HepG2 (cell line): ENCODE results near the gene TECRL. TPM values are rescaled to one million over a fixed set of nuclear protein-coding genes. Genes with fewer than 3 reads are reported as not detected.

Experiments
- ATAC-seq: fragments of 200-7000 bp; cut with Tn5 transposase; 3 replicates; pipeline ENCODE4 v1.9.1; 2020; ENCODE audit warnings: mild to moderate bottlenecking, moderate library complexity
- BruUV-seq: library from RNA; stranded (reverse); fragments of 400-500 nt; replicated peaks from 2 replicates; lab custom pipeline; 2021; lab: Mats Ljungman, UMichigan
- CTCF ChIA-PET: fragments of 300-600 bp; formaldehyde crosslinking; extraction: SDS; loops from one replicate; lab custom pipeline; 2021; ENCODE audit warnings: low total read pairs, inconsistent platforms, low intra/inter-chr PET ratio; lab: Yijun Ruan, JAX
- POLR2A ChIA-PET: fragments of 350-600 bp; sonication (Branson Sonifier 250); formaldehyde crosslinking; loops from one replicate; lab custom pipeline; 2020; ENCODE audit warnings: antibody characterized with exemption, inconsistent platforms; lab: Yijun Ruan, JAX
- DNase-seq: peaks from one replicate; pipeline ENCODE4 v3.0.0-alpha.2; 2015; ENCODE audit warnings: low spot score
- FAIRE-seq: peaks from 3 replicates; lab custom pipeline; 2011; peaks lifted over from hg19 to GRCh38; lab: Jason Lieb, UNC
- H2AFZ ChIP-seq: one replicate; pipeline ENCODE4 v1.6.1; 2011; ENCODE audit warnings: low read length, inconsistent platforms
- H3K27ac ChIP-seq: fragments of 300-600 bp; 3 replicates; pipeline ENCODE4 v1.8.0; 2011; ENCODE audit warnings: mixed run types, mild to moderate bottlenecking, mixed read lengths, low read length, inconsistent platforms; ENCODE audit not compliant: insufficient read depth; ENCODE audit errors: extremely low read length
- H3K27me3 ChIP-seq, 2 experiments: fragments of 200-600 bp in 1 of 2; 2 replicates in 1 of 2; 3 replicates in 1 of 2; pipeline versions ENCODE4 v1.6.0 to v1.8.0; 2011; ENCODE audit warnings: low read length in 2 of 2, mild to moderate bottlenecking in 2 of 2, moderate library complexity in 2 of 2, inconsistent platforms in 1 of 2; ENCODE audit not compliant: insufficient read depth in 2 of 2, control insufficient read depth in 1 of 2
- H3K36me3 ChIP-seq, 2 experiments: fragments of 200-600 bp in 1 of 2; replicated peaks in 1 of 2; 2 replicates in 1 of 2; 3 replicates in 1 of 2; pipeline versions ENCODE4 v1.5.1 to v1.8.0; 2011; ENCODE audit warnings: low read length in 2 of 2, inconsistent platforms in 1 of 2; ENCODE audit not compliant: insufficient read depth in 2 of 2, control insufficient read depth in 1 of 2
- H3K4me1 ChIP-seq: 2 replicates; pipeline ENCODE4 v1.5.1; 2012; ENCODE audit warnings: low read length, inconsistent platforms; ENCODE audit not compliant: insufficient read depth
- H3K4me2 ChIP-seq: 2 replicates; pipeline ENCODE4 v1.6.0; 2011; ENCODE audit warnings: low read depth, low read length, inconsistent platforms
- H3K4me3 ChIP-seq, 3 experiments: fragments of 200-600 bp in 1 of 3; sonication (generic), shearing (Covaris generic) in 1 of 3; replicated peaks in 1 of 3; 2 replicates each; pipeline ENCODE4 v1.5.1; 2011 to 2016; ENCODE audit warnings: low read length in 3 of 3, inconsistent platforms in 2 of 3, low read depth in 2 of 3, mild to moderate bottlenecking in 2 of 3, control low read depth in 1 of 3, mixed read lengths in 1 of 3; ENCODE audit not compliant: insufficient read depth in 1 of 3
- H3K79me2 ChIP-seq: one replicate; pipeline ENCODE4 v1.6.1; 2011; ENCODE audit warnings: low read length, inconsistent platforms; ENCODE audit not compliant: insufficient read depth
- H3K9ac ChIP-seq: 2 replicates; pipeline ENCODE4 v1.6.0; 2011; ENCODE audit warnings: mild to moderate bottlenecking, low read depth, low read length, inconsistent platforms; ENCODE audit not compliant: insufficient read depth
- H3K9me3 ChIP-seq: 2 replicates; pipeline ENCODE4 v1.5.1; 2012; ENCODE audit warnings: mild to moderate bottlenecking, low read length
- H4K20me1 ChIP-seq: 2 replicates; pipeline ENCODE4 v1.6.0; 2011; ENCODE audit warnings: inconsistent platforms, mild to moderate bottlenecking, low read length, moderate library complexity; ENCODE audit not compliant: insufficient read depth
- ARID2 ChIP-seq: sonication (generic); formaldehyde crosslinking; IDR thresholded peaks from 2 replicates; pipeline ENCODE4 v1.8.1; 2022; ENCODE audit warnings: mild to moderate bottlenecking, missing genetic modification reagents, borderline replicate concordance
- HMG20A ChIP-seq: IDR thresholded peaks from 2 replicates; pipeline ENCODE4 v1.6.1; 2016; ENCODE audit warnings: borderline replicate concordance
- POLR2G ChIP-seq: fragments of 200-400 bp; formaldehyde crosslinking; IDR thresholded peaks from 2 replicates; pipeline ENCODE4 v1.6.1; 2018; ENCODE audit warnings: mild to moderate bottlenecking, low read depth, low read length, moderate library complexity
- RNF219 ChIP-seq: sonication (generic); formaldehyde crosslinking; IDR thresholded peaks from 2 replicates; pipeline ENCODE4 v1.5.0; 2020; ENCODE audit warnings: mild to moderate bottlenecking, missing genetic modification reagents
- ZNF17 ChIP-seq: sonication (generic); formaldehyde crosslinking; IDR thresholded peaks from 2 replicates; pipeline ENCODE4 v1.5.0; 2020; ENCODE audit warnings: mild to moderate bottlenecking, missing genetic modification reagents
- WGBS: methylation state at CpG from one replicate; pipeline ENCODE4 v1.1.6; 2017; ENCODE audit warnings: low lambda C conversion rate; 5-methylcytosine and 5-hydroxymethylcytosine counted together
- in situ Hi-C: cut with HindIII; loops from 2 replicates; pipeline ENCODE4 v1.10.0; 2017; ENCODE audit warnings: low pct_unique_long_range_greater_than_20kb; ENCODE audit not compliant: extremely low pct_ligation_motif_present
- intact Hi-C: fragments of 100-400 bp; cut with micrococcal nuclease; formaldehyde crosslinking; loops from one replicate; pipeline ENCODE4 v1.10.0; 2022; ENCODE audit not compliant: unreplicated experiment
- polyA plus RNA-seq, 8 experiments: library from polyadenylated mRNA; depleted of rRNA in 3 of 8; stranded (reverse) in 7 of 8; unstranded in 1 of 8; fragments of >200 nt; fragmentation: Illumina TruSeq in 4 of 8; extraction: Trizol in 4 of 8; gene quantifications; 2 replicates each; pipeline versions ENCODE4 v1.2.1 to v1.2.3, GENCODE V29; 2011 to 2016; ENCODE audit warnings: low read depth in 4 of 8, missing spikeins in 1 of 8, mixed read lengths in 1 of 8; ENCODE audit not compliant: insufficient read depth in 1 of 8
- total RNA-seq, 5 experiments: library from RNA; depleted of rRNA; stranded (reverse); fragments of >200 nt; fragmentation: Illumina TruSeq; extraction: Trizol; gene quantifications; 2 replicates each; pipeline ENCODE4 v1.2.3, GENCODE V29; 2016; ENCODE audit warnings: low read depth in 1 of 5
- TF ChIP-seq, protein P1 (sequence below): sonication (generic); formaldehyde crosslinking; IDR thresholded peaks from 2 replicates; pipeline ENCODE4 v1.5.1; 2020; ENCODE audit warnings: mild to moderate bottlenecking, missing genetic modification reagents, moderate library complexity

The TECRL gene
- total and polyA plus RNA-seq, 2 of the 13 experiments (the other 11 are each of a cell fraction or from before 2014, with no cell fraction given): not detected

- TF ChIP-seq, protein P1, sequence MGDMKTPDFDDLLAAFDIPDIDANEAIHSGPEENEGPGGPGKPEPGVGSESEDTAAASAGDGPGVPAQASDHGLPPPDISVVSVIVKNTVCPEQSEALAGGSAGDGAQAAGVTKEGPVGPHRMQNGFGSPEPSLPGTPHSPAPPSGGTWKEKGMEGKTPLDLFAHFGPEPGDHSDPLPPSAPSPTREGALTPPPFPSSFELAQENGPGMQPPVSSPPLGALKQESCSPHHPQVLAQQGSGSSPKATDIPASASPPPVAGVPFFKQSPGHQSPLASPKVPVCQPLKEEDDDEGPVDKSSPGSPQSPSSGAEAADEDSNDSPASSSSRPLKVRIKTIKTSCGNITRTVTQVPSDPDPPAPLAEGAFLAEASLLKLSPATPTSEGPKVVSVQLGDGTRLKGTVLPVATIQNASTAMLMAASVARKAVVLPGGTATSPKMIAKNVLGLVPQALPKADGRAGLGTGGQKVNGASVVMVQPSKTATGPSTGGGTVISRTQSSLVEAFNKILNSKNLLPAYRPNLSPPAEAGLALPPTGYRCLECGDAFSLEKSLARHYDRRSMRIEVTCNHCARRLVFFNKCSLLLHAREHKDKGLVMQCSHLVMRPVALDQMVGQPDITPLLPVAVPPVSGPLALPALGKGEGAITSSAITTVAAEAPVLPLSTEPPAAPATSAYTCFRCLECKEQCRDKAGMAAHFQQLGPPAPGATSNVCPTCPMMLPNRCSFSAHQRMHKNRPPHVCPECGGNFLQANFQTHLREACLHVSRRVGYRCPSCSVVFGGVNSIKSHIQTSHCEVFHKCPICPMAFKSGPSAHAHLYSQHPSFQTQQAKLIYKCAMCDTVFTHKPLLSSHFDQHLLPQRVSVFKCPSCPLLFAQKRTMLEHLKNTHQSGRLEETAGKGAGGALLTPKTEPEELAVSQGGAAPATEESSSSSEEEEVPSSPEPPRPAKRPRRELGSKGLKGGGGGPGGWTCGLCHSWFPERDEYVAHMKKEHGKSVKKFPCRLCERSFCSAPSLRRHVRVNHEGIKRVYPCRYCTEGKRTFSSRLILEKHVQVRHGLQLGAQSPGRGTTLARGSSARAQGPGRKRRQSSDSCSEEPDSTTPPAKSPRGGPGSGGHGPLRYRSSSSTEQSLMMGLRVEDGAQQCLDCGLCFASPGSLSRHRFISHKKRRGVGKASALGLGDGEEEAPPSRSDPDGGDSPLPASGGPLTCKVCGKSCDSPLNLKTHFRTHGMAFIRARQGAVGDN: peak; percentile 21; the same call in 1 of the 2 replicates
- TF ChIP-seq, all 625 proteins: peak for 8
Measured at GRCh38 chr4:64271601-64272081, 137.6 kb downstream of the TECRL start (continued).

DNA sequence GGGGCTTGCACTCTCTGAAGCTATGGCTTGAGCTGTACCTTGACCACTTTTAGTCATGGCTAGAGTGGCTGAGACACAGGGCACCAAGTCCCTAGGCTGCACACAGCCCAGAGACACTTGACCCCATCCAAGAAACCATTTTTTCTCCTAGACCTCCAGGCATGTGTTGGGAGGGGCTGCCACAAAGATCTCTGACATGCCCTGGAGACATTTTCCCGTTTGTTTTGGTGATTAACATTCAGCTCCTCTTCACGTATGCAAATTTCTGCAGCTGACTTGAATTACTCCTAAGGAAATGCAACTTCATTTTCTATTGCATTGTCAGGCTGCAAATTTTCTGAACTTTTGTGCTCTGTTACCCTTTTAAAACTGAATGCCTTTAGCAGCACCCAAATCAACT lies 142.6 kb downstream of the TECRL start:
- in situ Hi-C loops: no loop called here
- ATAC-seq (no peak), DNase-seq (no peak), FAIRE-seq (no peak)
- intact Hi-C loops: no loop called here
- H3K27ac ChIP-seq: no peak overlapping the region
- no peaks in the 10 kb centered on the region for H3K36me3 ChIP-seq
- no peaks in the 10 kb centered on the region for H4K20me1 ChIP-seq
- CTCF ChIA-PET: no interaction called here
- 2% methylated on average over 2 of the region's 2 CpGs for WGBS
- no TSS peak for BruUV-seq
- no peaks in the 10 kb centered on the region for H3K27me3 ChIP-seq
- H3K4me2 ChIP-seq: no peak overlapping the region
- no peak overlapping the region for H3K4me3 ChIP-seq
- no peak overlapping the region for H2AFZ ChIP-seq
- H3K79me2 ChIP-seq: no peaks in the 10 kb centered on the region
- no peaks in the 10 kb centered on the region; the same call in 1 of the 2 replicates for H3K9me3 ChIP-seq
- H3K4me1 ChIP-seq: no peaks in the 10 kb centered on the region
- TF ChIP-seq ZNF17 (CRISPR knock-in tag) (no peak), ARID2 (no peak), HMG20A (CRISPR knock-in tag) (no peak), RNF219 (CRISPR knock-in tag) (no peak), POLR2G (no peak)
- POLR2A ChIA-PET: no interaction called here
- no peak overlapping the region for H3K9ac ChIP-seq
